ENCODE results near the gene FOXP1. TPM values are rescaled to one million over a fixed set of nuclear protein-coding genes. Genes with fewer than 3 reads are reported as not detected.

The FOXP1 gene
- total RNA-seq, 2 donors from 2014 or later = 59.7 to 65.4 TPM

DNA sequence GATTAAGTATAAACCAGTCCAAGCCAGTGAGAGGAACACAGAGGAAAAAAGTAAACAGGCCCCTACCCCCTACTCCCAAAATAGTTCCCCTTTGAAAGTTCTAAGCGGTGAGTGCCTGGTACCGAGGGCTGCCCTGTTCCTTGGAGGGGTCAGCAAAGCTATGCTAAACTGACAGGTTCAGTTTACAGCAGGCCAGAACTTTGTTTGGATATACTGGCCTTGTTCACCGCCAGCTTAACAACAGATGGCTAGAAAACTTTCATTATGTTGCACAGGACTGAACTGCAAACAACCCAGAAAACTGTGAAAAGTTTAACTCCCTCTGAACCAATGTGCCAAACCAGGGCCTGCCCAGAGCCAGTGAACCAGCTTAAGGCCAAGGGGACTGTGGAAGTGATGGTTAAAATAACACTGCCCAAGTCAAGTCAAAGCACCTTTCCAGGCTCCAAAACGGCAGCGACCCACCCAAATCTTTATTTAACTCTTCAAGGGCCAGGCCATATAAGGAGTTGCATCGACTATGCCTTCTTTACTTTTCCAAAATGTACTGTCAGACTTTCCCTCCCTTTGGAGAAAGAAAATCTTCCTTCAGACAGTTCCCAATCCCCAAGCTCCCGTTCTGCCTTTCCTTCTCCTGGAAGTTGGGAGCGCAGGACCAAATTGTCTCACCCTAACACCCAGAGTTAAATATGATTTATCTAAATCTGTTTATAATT is 448.0 kb downstream of the FOXP1 start:
- no peak for DNase-seq (ENCODE audit: low spot score)
- no peaks in the 10 kb centered on the region for H3K9me3 Mint-ChIP-seq
- peak overlapping the region in 1 of 2 donors; percentile 48 for H3K27ac Mint-ChIP-seq
- H3K4me1 Mint-ChIP-seq (ENCODE audit: low read depth in 2 of 2) = peaks cover 11 to 29% of the 10 kb centered on the region in 2 donors
- no peak for ATAC-seq
- no peaks in the 10 kb centered on the region for H3K36me3 Mint-ChIP-seq
- H3K27me3 Mint-ChIP-seq = no peaks in the 10 kb centered on the region
- H3K4me3 Mint-ChIP-seq = no peak overlapping the region

GRCh38 chr3:71134521-71134920 is 449.0 kb downstream of the FOXP1 start:
- H3K9me3 Mint-ChIP-seq = no peaks in the 10 kb centered on the region
- peaks cover 21 to 35% of the 10 kb centered on the region in 2 donors for H3K4me1 Mint-ChIP-seq (ENCODE audit: low read depth in 2 of 2)
- DNase-seq (ENCODE audit: low spot score) (no peak), ATAC-seq (no peak)
- H3K36me3 Mint-ChIP-seq = no peaks in the 10 kb centered on the region
- H3K27ac Mint-ChIP-seq = peak overlapping the region in 1 of 2 donors; percentile 48
- no peak overlapping the region for H3K4me3 Mint-ChIP-seq
- no peaks in the 10 kb centered on the region for H3K27me3 Mint-ChIP-seq

GRCh38 chr3:71133865-71134264 is 449.7 kb downstream of the FOXP1 start:
- H3K27ac Mint-ChIP-seq = peak overlapping the region in 1 of 2 donors; percentile 48
- no peaks in the 10 kb centered on the region for H3K27me3 Mint-ChIP-seq
- no peaks in the 10 kb centered on the region for H3K36me3 Mint-ChIP-seq
- no peak overlapping the region for H3K4me3 Mint-ChIP-seq
- DNase-seq (ENCODE audit: low spot score) (no peak), ATAC-seq (no peak)
- no peaks in the 10 kb centered on the region for H3K9me3 Mint-ChIP-seq
- H3K4me1 Mint-ChIP-seq (ENCODE audit: low read depth in 2 of 2) = peaks cover 27 to 39% of the 10 kb centered on the region in 2 donors

DNA sequence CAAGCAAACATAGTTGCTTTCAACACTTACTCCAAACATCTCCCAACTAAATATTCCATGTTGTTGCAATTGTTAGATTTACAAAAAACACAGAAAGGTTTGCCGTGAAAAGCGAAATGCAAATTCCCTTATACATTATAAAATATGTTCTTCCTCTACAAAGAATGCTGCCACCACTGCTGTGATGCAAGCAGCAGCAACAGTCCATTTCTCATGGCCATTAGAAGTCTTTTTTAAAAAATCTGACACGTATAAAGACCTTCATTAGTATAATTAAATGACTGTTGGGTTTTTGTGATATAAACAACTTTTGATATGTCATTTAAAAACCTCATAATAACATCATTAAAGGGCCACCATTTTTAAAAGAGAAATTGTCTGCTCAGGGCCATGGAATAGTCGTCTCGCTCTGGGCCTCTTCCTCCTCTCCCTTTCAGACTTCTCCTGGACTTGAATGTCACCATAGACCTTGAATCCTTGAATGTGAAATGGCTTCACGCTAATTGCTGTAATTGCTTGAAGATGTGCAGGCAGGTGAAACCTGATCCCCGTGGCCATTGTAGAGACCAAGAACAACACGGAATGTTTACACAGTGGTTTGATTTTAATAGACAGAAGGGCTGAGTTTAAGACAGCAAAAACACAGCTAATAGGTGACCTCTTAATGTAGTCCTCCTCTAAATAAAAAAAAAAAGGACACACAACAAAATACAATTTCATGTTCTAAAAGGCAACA is 450.4 kb downstream of the FOXP1 start:
- Mint-ChIP-seq H3K27ac (peak overlapping the region in 1 of 2 donors; percentile 48), H3K4me3 (no peak overlapping the region), H3K4me1 (ENCODE audit: low read depth in 2 of 2) (peaks cover 33 to 42% of the 10 kb centered on the region in 2 donors), H3K36me3 (no peaks in the 10 kb centered on the region), H3K27me3 (no peaks in the 10 kb centered on the region), H3K9me3 (no peaks in the 10 kb centered on the region)
- DNase-seq (ENCODE audit: low spot score) (no peak), ATAC-seq (no peak)

DNA sequence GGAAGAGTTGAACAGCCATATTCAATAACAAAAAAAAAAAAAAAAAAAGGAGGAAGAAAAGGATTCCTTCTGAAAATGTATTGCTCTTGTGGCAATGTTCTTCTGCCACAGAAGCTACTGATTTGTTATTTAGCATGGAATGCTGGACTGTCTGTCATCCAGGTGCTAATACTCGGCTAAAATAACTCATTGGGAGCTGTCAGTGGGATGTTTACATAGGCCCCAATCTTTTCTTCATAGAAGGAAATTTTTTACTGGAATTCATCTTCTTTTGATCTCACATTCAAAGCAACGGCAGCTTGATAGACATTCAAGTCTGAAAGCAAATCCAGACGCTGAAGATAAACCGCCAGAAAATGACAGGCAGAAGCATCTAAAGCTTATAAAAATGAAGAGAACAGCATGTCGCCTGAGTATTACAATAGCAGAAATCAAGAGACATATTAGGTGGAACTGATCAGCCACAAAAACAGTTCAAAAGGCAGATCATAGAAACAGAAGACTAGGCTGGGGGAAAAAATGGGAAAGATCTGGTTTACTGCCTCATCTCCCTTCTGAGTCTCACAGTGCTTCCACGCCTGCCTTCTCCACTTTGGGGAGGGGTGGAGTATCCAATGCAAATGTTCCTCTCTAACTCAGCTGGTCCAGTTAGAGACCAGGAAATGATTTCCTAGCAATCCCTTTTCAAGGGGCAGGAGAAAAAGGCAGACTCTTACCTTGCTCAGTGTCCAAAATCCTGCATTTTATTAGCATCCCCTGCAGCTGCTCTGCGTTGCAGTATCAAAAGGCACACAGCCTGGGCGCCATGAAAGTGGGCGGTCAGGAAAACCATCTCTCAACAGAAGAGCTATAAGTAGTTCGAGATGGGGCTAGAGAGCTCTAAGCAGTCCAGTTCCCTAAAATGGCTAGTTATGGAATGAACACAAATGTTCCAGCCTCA is 451.9 kb downstream of the FOXP1 start:
- DNase-seq (ENCODE audit: low spot score) = no peak
- Mint-ChIP-seq H3K4me1 (ENCODE audit: low read depth in 2 of 2) (peaks cover 45 to 54% of the 10 kb centered on the region in 2 donors), H3K9me3 (no peaks in the 10 kb centered on the region), H3K27ac (peak overlapping the region; percentile 92 to 97), H3K27me3 (no peaks in the 10 kb centered on the region), H3K36me3 (no peaks in the 10 kb centered on the region), H3K4me3 (peak overlapping the region; percentile 98)
- no peak for ATAC-seq

DNA sequence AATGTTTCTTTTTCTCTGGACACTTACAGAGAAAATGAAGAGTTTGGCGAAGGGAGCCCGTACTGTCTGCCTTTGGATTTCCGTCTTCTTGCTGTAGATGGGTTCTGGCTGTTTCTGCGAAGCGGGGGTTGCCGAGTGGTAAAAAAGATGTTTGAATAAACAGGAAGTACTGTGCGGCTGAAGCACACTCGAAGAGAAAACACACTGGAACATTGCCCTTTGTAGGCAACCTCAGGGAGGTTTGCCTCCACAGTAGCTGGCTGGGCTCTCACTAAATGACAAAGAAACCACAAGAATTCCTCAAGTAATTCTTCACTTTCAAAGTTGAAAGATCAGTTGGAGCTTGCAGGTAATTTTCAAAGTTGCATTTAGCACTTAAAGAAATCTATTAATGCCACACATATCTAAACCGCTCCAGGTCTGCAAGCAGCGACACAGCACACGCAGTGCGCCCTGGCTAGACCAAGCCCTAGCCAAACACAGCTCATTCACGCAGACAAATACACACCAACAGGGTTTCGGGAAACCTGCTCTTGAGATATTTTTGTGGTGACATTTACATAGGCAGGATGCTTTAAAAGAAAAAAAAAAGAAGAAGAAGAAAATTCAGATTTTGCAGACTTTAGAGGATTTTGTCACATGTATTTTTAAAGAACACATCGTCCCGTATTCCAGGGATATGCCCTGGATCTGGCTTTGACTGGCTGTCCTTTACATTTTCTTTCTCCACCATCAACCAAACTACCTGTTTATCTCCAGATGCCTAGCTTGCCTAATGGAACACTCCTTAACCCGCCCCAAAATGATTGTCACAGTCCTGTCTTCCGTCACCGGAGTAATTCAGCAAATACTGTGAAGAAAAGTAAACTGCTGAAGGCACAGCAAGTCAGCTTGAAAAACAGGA is 452.8 kb downstream of the FOXP1 start:
- Mint-ChIP-seq H3K4me1 (ENCODE audit: low read depth in 2 of 2) (peaks cover 49 to 57% of the 10 kb centered on the region in 2 donors), H3K9me3 (no peaks in the 10 kb centered on the region), H3K36me3 (no peaks in the 10 kb centered on the region), H3K27me3 (no peaks in the 10 kb centered on the region), H3K4me3 (peak overlapping the region; percentile 98), H3K27ac (peak overlapping the region; percentile 92 to 97)
- ATAC-seq = peak; percentile 83 to 84
- peak; percentile 86 for DNase-seq (ENCODE audit: low spot score)

DNA sequence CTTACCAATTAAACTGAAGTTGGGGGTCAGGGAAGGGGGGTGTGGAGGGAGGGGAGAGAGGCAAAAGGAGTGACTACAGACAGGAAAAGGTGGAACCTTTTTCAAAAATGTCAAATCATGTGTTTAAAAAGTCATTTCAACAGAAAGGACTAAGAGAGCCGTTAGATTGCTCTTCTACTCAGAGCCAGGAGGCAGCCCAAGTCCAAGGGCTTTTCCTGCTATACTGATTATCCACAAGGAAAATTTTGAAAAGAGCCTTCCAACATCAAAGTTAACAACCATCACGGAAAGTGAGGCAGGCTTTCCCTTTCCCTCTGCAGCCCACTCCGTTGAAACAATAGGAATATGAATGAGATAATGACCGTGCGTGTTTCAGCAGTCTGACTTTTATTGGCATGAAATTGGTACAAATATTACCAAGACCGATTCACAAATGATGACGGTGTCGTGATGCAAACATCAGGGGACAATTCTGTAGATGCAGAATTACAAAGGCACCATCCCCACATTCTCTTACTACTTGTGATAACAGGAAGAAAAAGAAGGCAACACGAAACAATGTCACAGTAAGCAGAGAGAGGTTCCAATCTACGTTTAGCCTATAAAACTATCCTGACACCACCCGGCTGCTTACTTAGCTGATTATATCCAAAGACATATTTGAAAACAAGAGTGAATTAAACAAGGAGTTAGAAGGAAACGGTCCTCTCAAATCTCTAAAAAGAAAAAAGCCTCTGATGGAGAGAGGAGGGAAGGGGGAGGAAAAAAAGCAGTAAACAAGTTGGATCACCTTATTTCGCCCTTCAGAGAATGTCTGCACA is 453.7 kb downstream of the FOXP1 start:
- H3K9me3 Mint-ChIP-seq = no peaks in the 10 kb centered on the region
- H3K4me3 Mint-ChIP-seq = peak overlapping the region; percentile 98
- ATAC-seq (peak in 1 of 2 donors; percentile 52), DNase-seq (ENCODE audit: low spot score) (no peak)
- H3K27ac Mint-ChIP-seq = peak overlapping the region; percentile 92 to 97
- H3K4me1 Mint-ChIP-seq (ENCODE audit: low read depth in 2 of 2) = peaks cover 56% of the 10 kb centered on the region in 2 donors
- no peaks in the 10 kb centered on the region for H3K27me3 Mint-ChIP-seq
- H3K36me3 Mint-ChIP-seq = no peaks in the 10 kb centered on the region

DNA sequence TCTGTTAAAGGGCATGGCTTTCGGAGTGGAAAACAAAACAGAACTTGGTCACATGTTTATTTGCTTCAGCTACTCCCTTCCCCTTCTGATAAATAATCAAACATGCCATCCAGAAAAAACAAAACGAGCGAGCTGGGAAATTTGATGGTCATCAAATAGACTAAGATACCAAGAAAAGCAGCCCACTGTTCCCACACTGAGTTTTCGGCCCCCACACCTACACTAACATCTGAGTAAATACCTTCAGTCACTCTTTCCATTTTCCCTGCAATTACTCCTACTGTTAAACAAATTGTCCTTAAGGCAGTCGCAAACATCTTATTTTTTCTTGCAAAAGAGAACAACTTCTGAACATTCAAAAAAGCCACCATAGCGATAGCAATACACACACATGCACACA is 454.6 kb downstream of the FOXP1 start:
- no peak for DNase-seq (ENCODE audit: low spot score)
- Mint-ChIP-seq H3K9me3 (no peaks in the 10 kb centered on the region), H3K36me3 (no peaks in the 10 kb centered on the region), H3K27ac (peak overlapping the region; percentile 92 to 97), H3K4me3 (peak overlapping the region; percentile 98), H3K4me1 (ENCODE audit: low read depth in 2 of 2) (peaks cover 52 to 59% of the 10 kb centered on the region in 2 donors), H3K27me3 (no peaks in the 10 kb centered on the region)
- no peak for ATAC-seq

DNA sequence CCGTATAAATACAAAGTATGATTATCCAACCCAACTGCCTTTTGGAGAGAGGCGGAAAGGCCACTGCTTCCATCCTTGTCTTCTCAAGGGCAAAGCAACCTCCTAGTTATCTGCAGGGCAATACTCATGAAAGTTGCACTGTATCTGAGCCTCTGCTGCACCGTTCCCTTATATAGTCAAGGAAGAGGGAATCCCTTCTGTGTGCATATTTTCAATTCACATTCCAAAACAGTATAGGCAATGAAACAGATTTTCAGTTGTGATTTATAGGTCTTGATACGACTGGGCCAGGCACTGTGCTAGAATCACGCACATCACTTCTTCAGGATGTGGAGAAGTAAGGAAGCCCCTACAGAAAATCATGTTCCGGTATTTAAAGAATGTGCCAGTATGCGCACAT is 455.7 kb downstream of the FOXP1 start:
- ATAC-seq (peak in 1 of 2 donors; percentile 11), DNase-seq (ENCODE audit: low spot score) (no peak)
- no peaks in the 10 kb centered on the region for H3K9me3 Mint-ChIP-seq
- peak overlapping the region; percentile 75 to 97 for H3K27ac Mint-ChIP-seq
- no peaks in the 10 kb centered on the region for H3K36me3 Mint-ChIP-seq
- peak overlapping the region; percentile 98 for H3K4me3 Mint-ChIP-seq
- H3K4me1 Mint-ChIP-seq (ENCODE audit: low read depth in 2 of 2) = peaks cover 59 to 68% of the 10 kb centered on the region in 2 donors
- no peaks in the 10 kb centered on the region for H3K27me3 Mint-ChIP-seq

DNA sequence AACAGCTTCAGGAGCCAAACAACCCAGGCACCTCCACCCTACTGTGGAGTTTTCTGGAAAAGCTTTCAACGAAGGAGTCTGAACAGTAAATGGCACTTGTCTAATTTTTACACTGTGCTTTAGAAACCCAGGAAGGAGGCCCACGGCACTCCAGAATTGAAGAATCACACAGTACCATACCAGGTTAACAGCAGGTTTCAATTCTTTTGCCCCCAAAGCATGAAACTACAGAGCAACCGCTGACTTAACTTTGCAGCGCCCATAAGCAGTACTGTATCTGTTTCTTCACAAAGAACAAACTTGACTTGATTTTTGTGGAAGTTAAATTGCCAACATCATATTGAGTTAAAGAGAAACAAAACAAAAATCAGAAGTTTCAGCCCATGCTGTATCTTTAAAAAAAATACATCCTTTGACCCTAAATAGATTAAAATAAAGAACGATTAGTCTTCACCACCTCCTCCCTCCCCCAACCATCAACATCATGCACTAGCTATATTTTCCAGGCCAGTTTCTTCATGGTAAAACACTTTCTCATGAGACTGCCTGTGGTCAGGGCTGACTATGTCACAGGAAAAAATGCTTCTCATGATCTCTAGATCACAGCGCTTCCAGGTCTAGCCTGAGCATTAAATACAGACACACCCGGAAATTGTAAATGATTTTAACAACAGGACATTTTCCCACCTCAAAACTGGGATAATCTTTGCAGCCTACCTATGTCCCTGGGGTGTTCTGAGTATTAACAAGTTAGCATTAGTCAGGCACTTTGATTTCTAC is 456.3 kb downstream of the FOXP1 start:
- no peaks in the 10 kb centered on the region for H3K27me3 Mint-ChIP-seq
- peak overlapping the region; percentile 75 to 97 for H3K27ac Mint-ChIP-seq
- DNase-seq (ENCODE audit: low spot score) = no peak
- H3K4me1 Mint-ChIP-seq (ENCODE audit: low read depth in 2 of 2) = peaks cover 63 to 74% of the 10 kb centered on the region in 2 donors
- ATAC-seq = peak; percentile 51 to 67
- H3K36me3 Mint-ChIP-seq = no peaks in the 10 kb centered on the region
- H3K4me3 Mint-ChIP-seq = peak overlapping the region; percentile 98
- no peaks in the 10 kb centered on the region for H3K9me3 Mint-ChIP-seq

DNA sequence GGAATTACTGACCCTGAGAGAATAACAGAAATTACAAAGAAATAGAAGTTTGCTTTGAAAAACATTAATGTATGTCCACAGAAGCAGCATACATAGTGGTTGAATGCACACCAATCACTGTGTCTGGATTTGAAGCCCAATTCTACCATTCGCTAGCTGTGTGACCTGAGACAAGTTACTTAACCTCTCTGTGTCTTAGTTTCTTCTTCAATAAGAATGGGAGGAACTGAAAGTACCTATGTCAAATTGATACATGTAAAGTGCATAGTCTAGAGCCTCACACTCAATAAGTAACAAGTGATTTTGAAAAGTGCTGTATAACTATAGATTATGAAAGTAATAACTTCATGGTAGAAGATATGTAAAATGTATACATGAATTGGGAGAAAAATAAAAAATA is 457.8 kb downstream of the FOXP1 start:
- H3K4me1 Mint-ChIP-seq (ENCODE audit: low read depth in 2 of 2) = peaks cover 60 to 83% of the 10 kb centered on the region in 2 donors
- no peaks in the 10 kb centered on the region for H3K36me3 Mint-ChIP-seq

More for the DNA sequence above, 457.8 kb downstream of the FOXP1 start:
- peak overlapping the region; percentile 56 for H3K4me3 Mint-ChIP-seq
- DNase-seq (ENCODE audit: low spot score) = no peak
- ATAC-seq = no peak
- H3K27ac Mint-ChIP-seq = peak overlapping the region; percentile 75 to 77
- H3K27me3 Mint-ChIP-seq = no peaks in the 10 kb centered on the region
- no peaks in the 10 kb centered on the region for H3K9me3 Mint-ChIP-seq

All from natural killer cell treated with Interleukin-12 subunit alpha and Interleukin-12 subunit beta and Interleukin-15 and Interleukin-18, amount 100 ng/mL, for 72 hours (primary cell).